HG03066 (cell line): ENCODE data around the gene RUVBL1.
"Not testable (repeated sequence)": the region's sequence is repeated elsewhere in the genome, so short reads cannot be mapped to it uniquely, and the experiment has no call there.

Experiments used
- ATAC-seq: cut with Tn5 transposase; IDR thresholded peaks from one replicate; pipeline ENCODE4 v1.9.1; 2021; ENCODE audit warnings: low read depth; ENCODE audit not compliant: unreplicated experiment

RUVBL1 gene

DNA sequence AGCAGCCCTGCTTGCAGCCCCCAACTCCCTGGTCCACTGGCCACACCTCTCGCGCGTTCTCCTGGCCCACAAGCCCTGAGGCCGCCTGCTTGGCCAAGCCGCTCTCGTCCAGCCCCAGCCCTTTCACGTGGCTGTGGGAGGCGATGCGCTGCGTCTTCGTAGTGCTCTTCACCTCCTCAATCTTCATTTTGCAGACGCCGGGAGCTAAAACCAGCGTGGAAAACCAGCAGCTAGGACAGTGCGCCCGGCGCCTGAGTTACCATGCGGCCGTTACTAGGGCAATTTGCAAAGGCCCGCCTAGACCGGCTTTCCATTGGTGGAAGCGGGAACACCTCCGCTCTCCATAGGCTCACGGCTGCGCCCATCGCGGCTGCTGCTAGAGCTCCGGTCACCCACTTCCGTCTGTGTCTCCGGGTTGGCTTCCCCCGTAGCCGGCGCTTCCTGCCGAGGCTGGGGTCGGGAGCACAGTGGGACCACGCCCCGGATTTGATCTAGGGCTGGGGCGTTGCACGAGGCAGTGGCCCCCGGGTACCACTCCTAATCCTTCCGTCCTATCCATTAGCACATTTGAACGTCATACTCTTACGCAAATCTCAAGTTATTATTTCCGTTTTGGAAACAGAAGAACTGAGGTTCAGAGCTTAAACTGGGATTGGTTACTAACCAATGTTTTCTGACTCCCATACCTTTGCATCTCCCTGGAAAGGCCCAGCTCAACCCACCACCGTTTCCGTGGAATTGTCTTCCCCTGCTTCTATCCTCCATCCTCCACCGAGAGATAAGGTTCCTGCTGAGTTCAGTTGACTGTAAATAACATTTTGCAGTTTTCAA is at the start of gene RUVBL1:
Gene RUVBL1 (minus strand): TSS at position 275 of the 831 bp plus-strand sequence. CDS start 88 bp downstream, at position 187.
- ATAC-seq, result peak; percentile 99

DNA sequence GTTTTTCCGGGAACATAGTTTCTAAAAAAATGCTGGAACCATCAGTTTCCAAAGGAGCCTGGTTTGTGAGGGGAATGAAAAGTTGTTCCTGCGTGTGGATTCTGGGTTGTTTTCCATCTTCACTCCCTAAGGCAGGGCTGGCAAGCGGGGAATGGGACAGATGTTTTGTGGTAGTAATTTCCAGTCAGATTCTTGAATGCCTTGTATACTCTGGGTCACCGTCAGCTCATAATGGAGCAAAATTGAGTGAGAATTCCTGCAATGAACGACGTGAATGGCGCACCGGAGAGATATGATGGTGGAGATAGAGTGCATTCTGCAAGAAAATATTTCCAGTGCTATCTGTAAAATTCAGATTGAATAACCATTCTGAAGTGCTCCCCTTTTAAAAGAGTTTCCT is 49.6 kb upstream of the RUVBL1 start:
- no peak for ATAC-seq

DNA sequence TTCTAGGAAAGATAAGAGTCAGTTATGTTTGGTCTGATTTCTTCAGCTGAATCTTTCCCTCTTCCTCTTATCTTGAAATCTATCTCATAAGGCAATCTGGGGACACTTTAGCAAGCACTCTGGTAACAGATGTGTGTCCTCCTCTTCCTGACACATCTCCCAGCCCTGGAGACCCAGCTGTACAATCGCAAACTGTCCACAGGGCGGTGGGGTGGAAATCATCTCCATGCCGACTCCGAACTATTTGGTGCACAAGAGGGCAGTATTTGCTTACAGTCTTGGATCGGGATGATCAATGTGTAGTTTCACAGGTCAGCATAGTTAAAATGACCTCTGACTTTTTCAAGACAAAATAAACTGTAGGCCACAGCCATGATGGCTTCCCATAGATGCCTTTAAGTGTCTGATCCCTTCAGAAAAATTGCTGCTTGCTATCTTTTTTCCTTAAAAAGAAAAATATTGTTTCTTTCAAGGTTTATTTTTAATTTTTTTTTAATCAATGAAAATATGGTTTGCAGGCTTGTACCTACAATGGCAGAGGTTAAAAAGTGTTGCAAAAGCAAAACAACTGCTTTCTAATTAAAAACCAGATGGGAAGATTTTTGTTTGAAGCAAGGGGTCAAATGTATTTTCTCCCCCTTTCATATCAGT is 47.4 kb upstream of the RUVBL1 start:
- ATAC-seq, result no peak

DNA sequence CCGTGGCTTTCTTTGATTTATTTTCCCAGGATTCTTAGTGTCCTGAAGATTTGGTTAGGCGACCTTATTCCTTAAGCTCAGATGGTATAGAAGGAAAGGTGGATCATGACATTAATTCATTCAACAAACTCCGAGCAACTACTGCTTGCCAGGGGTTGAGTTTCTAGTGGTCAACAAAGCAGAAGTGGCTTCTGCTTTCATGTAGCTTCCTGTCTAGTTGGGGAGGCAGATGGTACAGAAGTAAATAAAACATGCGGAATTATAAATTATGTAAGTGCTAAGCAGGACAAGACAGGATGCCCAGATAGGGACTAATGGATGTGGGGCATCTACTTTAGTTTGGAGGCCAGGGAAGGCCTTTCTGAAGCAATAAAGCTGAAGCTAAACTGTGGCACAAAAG is 45.2 kb upstream of the RUVBL1 start:
- ATAC-seq, result no peak

DNA sequence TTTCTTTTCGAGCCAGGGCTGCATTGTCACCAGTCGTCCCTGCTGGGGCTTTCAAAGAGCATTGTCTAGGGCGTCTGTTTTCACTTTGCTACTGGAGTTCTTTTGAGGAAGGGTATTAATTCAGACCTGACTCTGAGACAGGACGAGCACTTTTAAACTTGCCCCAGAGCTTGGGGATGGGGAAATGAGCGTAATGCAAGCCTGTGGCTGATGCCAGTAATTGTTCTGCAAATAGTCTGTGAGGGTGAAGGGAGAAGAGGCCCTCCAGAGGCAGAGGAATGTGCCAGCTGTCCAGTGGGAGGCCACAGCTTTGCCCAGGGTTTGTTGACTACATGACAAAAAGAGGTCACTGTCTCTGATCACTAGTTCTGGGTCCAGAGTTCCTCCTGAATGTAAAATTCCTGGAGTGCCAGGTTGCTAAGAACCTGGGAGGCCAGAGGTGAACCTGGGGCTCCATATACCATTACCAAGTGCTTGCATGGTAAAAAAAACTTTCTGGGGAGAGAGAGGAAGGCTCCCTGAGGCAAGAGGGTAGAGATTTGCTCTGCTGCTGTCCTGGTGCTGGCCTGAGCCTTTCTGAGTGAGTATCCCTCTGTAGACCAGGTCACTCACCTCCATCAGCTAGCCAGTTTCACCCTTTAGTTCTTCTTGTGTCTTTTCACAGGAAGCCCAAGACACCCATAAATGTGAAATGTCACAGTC is 44.5 kb upstream of the RUVBL1 start:
- no peak for ATAC-seq

DNA sequence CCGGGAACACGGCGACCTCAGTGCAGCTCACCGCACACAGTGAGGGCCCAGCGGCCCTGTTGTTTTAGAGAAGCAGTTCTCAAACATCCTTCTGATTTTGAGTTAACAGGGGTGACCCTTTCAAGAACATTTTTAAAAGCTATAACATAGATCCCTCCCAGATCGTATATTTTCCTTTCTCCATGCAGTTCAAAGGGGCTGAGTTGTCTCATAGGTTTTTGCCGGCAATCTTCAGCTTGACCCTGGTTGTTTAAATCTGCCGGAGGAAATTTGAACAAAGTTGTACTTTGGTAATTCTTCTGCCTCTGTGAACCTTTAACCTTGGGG is 44.0 kb upstream of the RUVBL1 start:
- no peak for ATAC-seq

DNA sequence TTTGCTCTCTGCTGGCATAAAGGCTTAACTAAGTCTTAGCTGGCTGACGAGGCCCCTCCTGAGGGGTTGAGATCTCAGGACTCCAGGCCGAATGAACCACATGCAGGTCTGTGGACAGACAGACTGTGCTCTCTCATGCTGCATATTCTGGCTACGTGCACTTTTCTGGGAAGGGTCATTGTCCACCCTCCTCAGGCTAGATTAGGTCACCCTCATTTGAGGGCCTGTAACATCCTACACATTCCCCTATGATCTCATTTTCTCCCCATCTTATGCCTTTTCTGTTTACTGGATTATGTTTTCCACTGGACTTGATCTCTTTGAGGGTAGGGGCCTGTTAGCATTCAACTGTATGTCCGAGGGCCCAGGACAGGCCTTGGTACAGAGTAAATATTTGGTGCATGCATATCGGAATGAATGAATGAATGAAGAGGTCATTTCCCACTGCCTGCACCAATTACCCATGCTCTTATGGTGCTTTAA is 43.4 kb upstream of the RUVBL1 start:
- no peak for ATAC-seq

DNA sequence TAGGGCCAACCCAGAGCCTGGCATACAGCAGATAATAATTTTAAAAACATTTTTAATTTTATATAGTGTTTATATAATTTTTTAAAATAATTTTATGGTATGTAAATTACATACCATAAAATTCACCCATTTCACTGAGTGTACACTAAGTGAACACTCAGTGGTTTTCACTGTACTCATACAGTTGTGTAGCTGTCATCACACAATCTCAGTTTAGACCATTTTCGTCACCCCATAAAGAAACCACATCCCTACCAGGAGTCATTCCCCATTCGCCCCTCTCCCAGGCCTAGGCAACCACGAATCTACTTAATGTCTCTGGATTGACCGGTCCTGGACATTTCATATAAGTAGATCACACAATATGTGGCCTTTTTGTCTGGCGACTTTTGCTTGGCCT is 39.8 kb upstream of the RUVBL1 start:
- ATAC-seq, result no peak

DNA sequence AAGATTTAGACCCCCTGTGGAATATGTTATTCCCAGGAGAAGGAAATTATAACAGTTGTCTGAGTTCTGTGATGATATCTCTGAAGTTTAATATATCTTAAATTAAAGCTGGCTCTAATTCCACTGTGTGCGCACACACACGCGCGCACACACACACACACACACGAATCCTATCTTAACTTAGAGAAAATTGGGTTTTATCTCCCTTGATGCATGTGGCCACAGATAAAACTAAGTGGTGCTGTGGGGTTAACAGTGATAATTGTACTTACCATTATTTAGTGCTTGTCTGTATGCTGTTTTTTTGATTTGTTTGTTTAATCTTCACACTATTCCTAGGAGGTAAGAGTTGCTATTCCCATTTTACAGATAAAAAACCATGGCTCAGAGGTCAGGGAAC is 37.0 kb upstream of the RUVBL1 start:
- no peak for ATAC-seq

DNA sequence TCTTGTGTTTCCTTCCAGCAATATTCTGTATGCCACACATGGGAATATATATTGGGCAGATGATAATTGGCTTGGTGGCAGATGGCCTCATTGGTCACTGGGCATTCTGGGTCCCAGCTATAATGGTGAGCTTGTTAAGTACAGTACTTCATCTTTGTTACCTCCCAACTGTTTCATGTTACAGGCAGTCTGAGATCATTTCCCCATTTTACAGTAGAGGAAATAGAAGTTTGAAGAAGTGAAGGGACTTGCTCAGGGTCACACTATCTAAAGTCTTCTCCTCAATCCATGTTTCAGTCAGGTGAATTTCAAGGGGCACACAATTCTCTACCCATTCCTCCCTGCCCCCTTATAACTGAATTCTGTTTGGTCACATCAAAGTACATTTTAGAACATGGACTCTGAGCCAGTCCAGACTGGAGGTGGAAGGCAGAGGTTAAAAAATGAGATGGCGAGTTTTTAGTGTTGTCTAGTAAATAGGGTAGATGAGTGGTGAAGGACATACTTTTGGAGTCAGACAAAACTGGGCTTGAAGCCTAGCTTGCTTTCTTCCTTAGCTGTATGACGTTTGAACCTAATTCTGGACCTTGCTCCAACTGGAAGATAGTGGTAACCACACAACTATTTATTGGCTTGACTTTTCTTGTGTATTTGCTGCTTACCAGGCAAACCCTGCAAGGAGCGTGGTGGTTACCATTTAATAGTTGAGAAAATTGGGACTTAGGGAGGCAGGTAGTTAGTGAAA is 32.2 kb upstream of the RUVBL1 start:
- ATAC-seq, result no peak

DNA sequence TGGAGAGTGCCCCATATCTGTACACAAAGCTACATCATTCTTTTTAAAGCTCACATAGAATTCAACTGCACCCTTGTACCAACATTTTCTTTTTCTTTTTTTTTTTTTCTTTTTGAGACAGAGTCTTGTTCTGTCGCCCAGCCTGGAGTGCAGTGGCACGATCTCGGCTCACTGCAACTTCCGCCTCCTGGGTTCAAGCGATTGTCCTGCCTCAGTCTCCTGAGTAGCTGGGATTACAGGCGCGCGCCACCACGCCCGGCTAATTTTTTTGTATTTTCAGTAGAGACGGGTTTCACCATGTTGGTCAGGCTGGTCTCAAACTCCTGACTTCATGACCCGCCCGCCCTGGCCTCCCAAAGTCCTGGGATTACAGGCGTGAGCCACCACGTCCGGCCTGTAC is 30.7 kb upstream of the RUVBL1 start:
- not testable (repeated sequence) for ATAC-seq

DNA sequence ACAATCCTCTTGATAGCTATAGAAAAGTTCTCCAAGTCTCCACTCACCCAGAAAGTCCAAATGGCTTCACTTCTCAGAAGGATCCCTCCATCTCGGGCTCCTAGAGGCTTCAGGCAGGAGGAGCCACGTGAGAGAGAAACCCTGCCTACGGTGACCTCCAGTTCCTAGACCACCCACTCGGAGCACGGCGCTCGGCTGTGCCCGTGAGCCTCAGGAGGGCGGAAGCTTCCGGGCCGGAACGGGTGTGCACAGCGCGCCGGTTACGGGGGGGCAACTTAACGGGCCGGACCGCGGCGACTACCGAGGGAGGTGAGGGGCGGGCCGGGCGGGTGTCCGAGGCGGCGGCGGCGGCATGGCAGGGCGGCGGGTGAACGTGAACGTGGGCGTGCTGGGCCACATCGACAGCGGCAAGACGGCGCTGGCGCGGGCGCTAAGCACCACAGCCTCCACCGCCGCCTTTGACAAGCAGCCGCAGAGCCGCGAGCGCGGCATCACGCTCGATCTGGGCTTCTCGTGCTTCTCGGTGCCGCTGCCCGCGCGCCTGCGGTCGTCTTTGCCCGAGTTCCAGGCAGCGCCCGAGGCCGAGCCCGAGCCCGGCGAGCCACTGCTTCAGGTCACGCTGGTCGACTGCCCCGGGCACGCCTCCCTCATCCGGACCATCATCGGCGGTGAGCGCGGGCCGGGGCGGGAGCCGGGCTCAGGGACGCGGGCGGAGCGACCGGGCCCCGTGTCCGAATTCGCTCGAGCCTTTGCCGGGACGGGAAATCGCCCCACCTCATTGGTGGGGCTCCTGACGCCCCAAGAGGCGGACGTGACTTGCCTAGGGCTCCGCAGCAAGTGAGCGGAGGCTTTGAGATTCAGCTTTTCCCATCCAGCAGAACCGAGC is 29.8 kb upstream of the RUVBL1 start, which contains the start of gene EEFSEC:
Gene EEFSEC (plus strand): TSS at position 326 of the 886 bp plus-strand sequence. CDS start 27 bp downstream, at position 353.
- peak; percentile 80 for ATAC-seq

DNA sequence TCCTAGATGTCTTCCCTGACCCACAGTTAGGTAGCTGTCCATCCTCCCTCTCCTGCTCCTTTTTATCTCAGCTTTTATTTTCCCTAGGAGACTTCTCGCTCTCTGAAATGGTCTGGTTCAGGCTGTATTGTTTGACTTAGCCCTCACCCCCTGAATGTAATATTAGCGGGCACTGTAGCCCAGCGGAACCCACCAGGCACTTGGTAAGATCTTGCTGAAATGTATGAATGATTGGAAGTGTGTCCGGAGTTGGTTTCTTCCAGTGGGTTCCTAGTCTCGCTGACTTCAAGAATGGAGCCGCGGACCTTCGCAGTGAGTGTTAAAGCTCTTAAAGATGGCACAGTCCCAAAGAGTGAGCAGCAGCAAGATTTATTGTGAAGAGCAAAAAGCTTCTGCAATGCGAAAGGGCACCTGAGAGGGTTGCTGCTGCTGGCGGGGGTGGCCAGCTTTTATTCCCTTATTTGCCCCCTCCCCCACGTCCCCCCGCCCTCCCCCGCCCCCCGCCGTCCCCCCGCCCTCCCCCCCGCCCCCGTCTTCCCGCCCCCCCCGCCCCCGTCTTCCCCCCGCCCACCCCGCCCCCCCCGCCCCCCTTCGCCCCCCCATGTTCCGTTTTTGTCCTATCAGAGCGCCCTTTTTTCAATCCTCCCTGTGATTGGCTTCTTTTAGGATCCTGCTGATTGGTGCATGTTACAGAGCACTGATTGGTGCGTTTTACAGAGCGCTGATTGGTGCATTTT is 29.0 kb upstream of the RUVBL1 start:
- peak; percentile 36 for ATAC-seq

DNA sequence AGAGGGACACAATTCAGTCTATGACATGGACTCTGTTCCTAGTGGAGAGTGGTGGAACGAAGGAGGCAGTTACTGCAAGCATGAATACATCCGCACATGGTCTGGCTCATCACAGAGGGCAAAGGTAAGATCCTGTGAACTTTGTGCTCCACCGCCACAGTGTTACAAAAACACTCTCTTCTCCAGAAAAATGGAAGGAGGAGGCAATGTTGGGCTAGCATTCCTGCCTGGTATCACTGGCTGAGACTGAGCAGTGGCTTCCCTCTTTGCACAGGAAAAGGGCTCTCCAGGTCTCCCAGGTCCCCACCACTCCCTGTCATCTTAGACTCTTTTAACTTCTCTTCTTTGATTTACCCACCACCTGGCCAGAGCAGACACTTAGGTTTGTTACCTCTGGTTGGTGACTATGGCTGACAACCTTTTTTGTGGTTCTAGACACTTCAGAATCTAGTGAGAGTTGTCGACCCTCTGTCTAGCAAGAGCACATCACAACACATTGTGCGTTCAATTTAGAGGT is 28.2 kb upstream of the RUVBL1 start:
- no peak for ATAC-seq

DNA sequence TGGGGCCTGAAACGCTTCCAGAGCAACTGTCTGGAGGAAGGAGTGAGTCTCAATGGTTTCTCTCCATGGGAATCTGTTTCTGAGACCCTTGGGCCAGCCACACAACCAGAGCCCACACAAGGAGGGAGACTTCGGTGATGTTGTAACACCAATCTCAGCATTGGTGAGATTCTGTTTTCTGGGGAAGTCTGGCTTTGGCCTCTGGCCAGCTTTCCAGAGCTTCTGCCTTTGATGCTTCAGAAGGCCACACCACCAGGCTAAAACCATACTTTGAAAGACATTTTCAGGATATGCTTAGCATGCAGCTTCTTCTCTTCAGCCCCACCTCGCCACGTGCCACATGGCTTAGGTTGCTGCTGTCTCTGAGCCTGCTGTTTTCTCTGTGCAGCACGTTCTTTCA is 26.0 kb upstream of the RUVBL1 start:
- no peak for ATAC-seq

DNA sequence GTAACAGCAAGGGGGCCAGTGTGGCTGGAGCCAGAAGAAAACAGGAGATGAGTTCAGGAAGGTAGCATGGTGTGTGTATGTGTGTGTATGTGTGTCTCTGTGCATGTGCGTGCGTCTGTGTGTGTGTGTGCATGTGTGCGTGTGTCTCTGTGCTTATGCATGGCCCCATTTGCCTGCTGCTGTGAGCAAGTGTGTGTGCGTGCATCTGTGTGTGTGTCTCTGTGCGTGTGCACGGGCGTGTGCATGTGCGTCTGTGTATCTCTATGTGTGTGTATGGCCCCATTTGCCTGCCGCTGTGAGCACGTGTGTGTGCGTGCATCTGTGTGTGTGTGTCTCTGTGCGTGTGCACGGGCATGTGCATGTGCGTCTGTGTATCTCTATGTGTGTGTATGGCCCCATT is 22.6 kb upstream of the RUVBL1 start:
- ATAC-seq, result no peak

DNA sequence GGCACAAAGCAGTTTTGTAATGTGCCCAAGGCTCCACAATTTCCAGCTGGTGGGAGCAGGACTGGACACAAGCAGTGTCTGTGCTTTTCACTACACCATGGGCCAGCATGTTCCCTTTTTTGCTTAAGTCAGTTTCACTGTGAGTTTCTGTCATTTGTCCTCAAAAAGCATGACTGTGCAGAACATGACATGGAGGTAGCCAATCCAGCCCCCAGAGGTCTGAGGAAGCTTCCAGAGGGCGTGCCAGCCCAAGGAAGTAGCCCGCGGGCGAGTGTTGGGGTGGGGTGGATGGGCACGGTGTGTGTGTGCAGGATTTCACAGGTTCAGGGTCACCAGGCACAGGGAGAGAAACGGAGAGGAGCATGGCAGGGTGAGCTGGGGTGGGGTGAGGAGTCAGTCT is 21.7 kb upstream of the RUVBL1 start:
- no peak for ATAC-seq

DNA sequence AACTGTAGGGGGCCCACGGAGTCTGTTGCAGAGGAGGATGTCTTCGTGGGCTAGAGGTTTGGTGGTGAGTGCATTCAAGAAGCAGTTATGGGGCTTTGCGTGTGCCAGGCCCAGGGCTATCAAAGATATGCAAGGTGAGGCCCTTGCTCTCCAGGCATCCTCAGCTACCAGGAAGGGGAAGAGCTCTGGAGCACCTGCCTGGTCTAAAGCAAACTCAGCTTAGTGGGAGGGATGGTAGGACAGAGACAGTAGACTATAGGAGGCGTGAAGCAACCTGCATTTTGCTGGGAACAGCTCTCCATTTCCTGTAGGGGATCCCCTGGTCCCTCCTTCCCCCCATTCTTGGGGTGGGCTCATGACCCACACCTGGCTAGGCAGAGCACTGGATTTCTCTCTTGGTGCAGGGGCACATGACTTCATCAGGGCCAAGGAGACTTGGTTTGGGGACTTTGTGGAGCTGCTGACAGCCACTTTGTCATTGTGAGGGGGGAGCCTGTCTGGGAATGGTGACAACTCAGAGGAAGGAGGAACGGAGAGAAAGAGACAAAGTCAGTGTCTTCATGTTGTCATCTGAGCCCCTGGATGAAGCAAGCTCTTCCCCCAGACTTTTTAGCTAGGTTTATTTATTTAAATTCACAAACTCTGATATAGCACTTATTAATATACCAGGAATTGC is 21.0 kb upstream of the RUVBL1 start:
- no peak for ATAC-seq
